GM23338 (cell line): ENCODE results near the gene KDM5C. TPM values are rescaled to one million over a fixed set of nuclear protein-coding genes. Genes with fewer than 3 reads are reported as not detected.

Source experiments
- ATAC-seq: fragments of 200-7000 bp; cut with Tn5 transposase; 3 replicates; pipeline ENCODE4 v1.9.1; 2020
- DNase-seq: peaks from one replicate; pipeline ENCODE4 v3.0.0-alpha.2; 2015; ENCODE audit warnings: low spot score
- H2AFZ ChIP-seq: fragments of 200-600 bp; sonication (generic); 2 replicates; pipeline ENCODE4 v1.8.0; 2016; ENCODE audit warnings: antibody characterized with exemption, mild to moderate bottlenecking, moderate library complexity
- H3F3A ChIP-seq: fragments of 200-600 bp; sonication (generic); replicated peaks from 2 replicates; pipeline ENCODE4 v1.8.0; 2017; ENCODE audit warnings: antibody characterized with exemption, mixed run types, low read depth
- H3K27ac ChIP-seq: fragments of 200-600 bp; sonication (generic); 2 replicates; pipeline ENCODE4 v1.6.1; 2016; ENCODE audit warnings: low read depth
- H3K27me3 ChIP-seq: fragments of 200-600 bp; sonication (generic); 2 replicates; pipeline ENCODE4 v1.8.0; 2016; ENCODE audit warnings: mild to moderate bottlenecking, mixed run types, moderate library complexity; ENCODE audit not compliant: insufficient read depth
- H3K36me3 ChIP-seq: fragments of 200-600 bp; sonication (generic); 2 replicates; pipeline ENCODE4 v1.8.0; 2016; ENCODE audit warnings: mild to moderate bottlenecking; ENCODE audit not compliant: insufficient read depth
- H3K4me1 ChIP-seq: fragments of 200-600 bp; sonication (generic); 2 replicates; pipeline ENCODE4 v1.8.0; 2016; ENCODE audit warnings: mild to moderate bottlenecking, moderate library complexity; ENCODE audit not compliant: insufficient read depth
- H3K4me2 ChIP-seq: fragments of 200-600 bp; sonication (generic); 2 replicates; pipeline ENCODE4 v1.7.1; 2017; ENCODE audit warnings: mixed run types
- H3K4me3 ChIP-seq: fragments of 200-600 bp; sonication (generic); 2 replicates; pipeline ENCODE4 v1.6.1; 2016; ENCODE audit warnings: mixed run types
- H3K79me2 ChIP-seq: fragments of 200-600 bp; sonication (generic); replicated peaks from 2 replicates; pipeline ENCODE4 v1.8.0; 2017; ENCODE audit warnings: mild to moderate bottlenecking; ENCODE audit not compliant: insufficient read depth
- H3K9me2 ChIP-seq: fragments of 200-600 bp; sonication (generic); 2 replicates; pipeline ENCODE4 v1.8.0; 2017; ENCODE audit not compliant: insufficient read depth
- H4K20me1 ChIP-seq: fragments of 200-600 bp; sonication (generic); replicated peaks from 2 replicates; pipeline ENCODE4 v1.8.0; 2017; ENCODE audit warnings: mild to moderate bottlenecking; ENCODE audit not compliant: insufficient read depth
- H3K27ac Mint-ChIP-seq: 2 replicates; pipeline ENCODE4 v1.8.0; 2020; ENCODE audit warnings: inconsistent platforms, mild to moderate bottlenecking, moderate library complexity, mixed read lengths
- H3K27me3 Mint-ChIP-seq: 3 replicates; pipeline ENCODE4 v1.8.0; 2022; ENCODE audit warnings: low read depth, mild to moderate bottlenecking, moderate library complexity, mixed read lengths, inconsistent platforms; ENCODE audit not compliant: insufficient read depth, poor library complexity
- H3K36me3 Mint-ChIP-seq: 3 replicates; pipeline ENCODE4 v1.8.0; 2021; ENCODE audit warnings: low read depth, mild to moderate bottlenecking, inconsistent platforms, moderate library complexity, mixed read lengths
- H3K4me1 Mint-ChIP-seq: 3 replicates; pipeline ENCODE4 v1.8.0; 2020; ENCODE audit warnings: mild to moderate bottlenecking, inconsistent platforms, mixed read lengths
- H3K4me3 Mint-ChIP-seq: 3 replicates; pipeline ENCODE4 v1.8.0; 2021; ENCODE audit warnings: moderate library complexity, mild to moderate bottlenecking, inconsistent platforms, mixed read lengths
- H3K9me3 Mint-ChIP-seq: 3 replicates; pipeline ENCODE4 v1.8.0; 2020; ENCODE audit warnings: moderate library complexity, mild to moderate bottlenecking, inconsistent platforms, mixed read lengths
- CREB1 ChIP-seq: fragments of 250-450 bp; sonication (Bioruptor Pico); IDR thresholded peaks from 2 replicates; pipeline ENCODE4 v1.5.0; 2020; ENCODE audit warnings: low read depth, mild to moderate bottlenecking, moderate library complexity
- ETS1 ChIP-seq: IDR thresholded peaks from 2 replicates; pipeline ENCODE4 v1.6.1; 2016; ENCODE audit warnings: antibody characterized with exemption
- EZH2 ChIP-seq: fragments of 200-600 bp; sonication (generic); IDR thresholded peaks from one replicate; pipeline ENCODE4 v1.8.0; 2017; ENCODE audit warnings: antibody characterized with exemption, mild to moderate bottlenecking, low read depth; ENCODE audit not compliant: unreplicated experiment
- EZH2phosphoT487 ChIP-seq: fragments of 200-600 bp; sonication (generic); IDR thresholded peaks from one replicate; pipeline ENCODE4 v1.8.1; 2018; ENCODE audit warnings: antibody characterized with exemption; ENCODE audit not compliant: unreplicated experiment
- JUNB ChIP-seq: IDR thresholded peaks from one replicate; pipeline ENCODE4 v1.6.1; 2016; ENCODE audit warnings: antibody characterized with exemption; ENCODE audit not compliant: unreplicated experiment
- NANOG ChIP-seq: IDR thresholded peaks from 2 replicates; pipeline ENCODE4 v1.6.1; 2016; ENCODE audit warnings: antibody characterized with exemption, borderline replicate concordance
- POLR2AphosphoS5 ChIP-seq: IDR thresholded peaks from 2 replicates; pipeline ENCODE4 v1.6.1; 2016; ENCODE audit warnings: antibody characterized with exemption, low read depth
- STAT1 ChIP-seq: IDR thresholded peaks from one replicate; pipeline ENCODE4 v1.6.1; 2016; ENCODE audit warnings: antibody characterized with exemption; ENCODE audit not compliant: unreplicated experiment
- ZNF114 ChIP-seq: fragments of 250-450 bp; sonication (Bioruptor Pico); IDR thresholded peaks from 2 replicates; pipeline ENCODE4 v1.5.0; 2020; ENCODE audit warnings: mild to moderate bottlenecking, moderate library complexity
- ZNF331 ChIP-seq: fragments of 250-450 bp; sonication (Bioruptor Pico); IDR thresholded peaks from 2 replicates; pipeline ENCODE4 v1.5.0; 2020; ENCODE audit warnings: low read depth, mild to moderate bottlenecking, moderate library complexity
- ZNF462 ChIP-seq: fragments of 250-450 bp; sonication (Bioruptor Pico); IDR thresholded peaks from 2 replicates; pipeline ENCODE4 v1.5.0; 2020; ENCODE audit warnings: mild to moderate bottlenecking, moderate library complexity
- polyA plus RNA-seq: library from polyadenylated mRNA; unstranded; fragments of >200 nt; fragmentation: Nextera tagmentation; extraction: Ambion mirVana; gene quantifications from 2 replicates; pipeline ENCODE4 v1.2.1, GENCODE V29; 2016
- total RNA-seq: library from RNA; depleted of rRNA; stranded (reverse); fragments of >200 nt; shearing (Covaris generic); gene quantifications from 2 replicates; pipeline ENCODE4 v1.2.3, GENCODE V29; 2014
- TF ChIP-seq, protein P1 (sequence below): IDR thresholded peaks from one replicate; pipeline ENCODE4 v1.6.1; 2018; ENCODE audit warnings: antibody characterized with exemption; ENCODE audit not compliant: unreplicated experiment
- TF ChIP-seq, protein P2 (sequence below), 2 experiments: fragments of 200-600 bp in 1 of 2; sonication (generic) in 1 of 2; conservative IDR thresholded peaks; 2 replicates each; pipeline versions ENCODE4 v1.5.1 to v1.6.1; 2016 to 2017; ENCODE audit warnings: antibody characterized with exemption in 2 of 2, low read depth in 2 of 2, mild to moderate bottlenecking in 2 of 2, moderate library complexity in 1 of 2

Gene KDM5C
- total and polyA plus RNA-seq, 2 experiments from 2014 or later, result 20.3 to 173 TPM

DNA sequence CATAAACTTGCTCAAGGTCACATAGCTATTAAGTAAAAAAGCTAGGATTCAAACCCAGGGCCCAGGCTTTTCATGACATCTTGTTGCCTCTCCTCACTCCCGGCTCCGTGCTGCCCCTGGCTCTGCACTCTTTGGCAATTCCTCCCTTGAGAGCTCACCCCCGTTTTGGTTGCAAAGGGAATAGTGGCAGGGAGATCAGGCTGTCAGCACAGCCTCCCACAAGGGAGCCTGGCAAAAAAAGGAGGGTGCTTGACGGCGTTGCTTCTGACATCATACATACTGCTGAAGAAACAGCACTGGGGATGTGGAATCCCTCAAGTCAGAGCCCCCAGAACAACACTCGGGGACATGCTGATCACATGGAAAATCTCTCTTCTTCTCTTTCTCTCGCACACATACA lies 35.8 kb upstream of the KDM5C start:
- Histone ChIP-seq H3K36me3 (no peaks in the 10 kb centered on the region), H3K4me2 (no peak overlapping the region), H3K27ac (no peak overlapping the region), H3K27me3 (no peaks in the 10 kb centered on the region), H3F3A (no peaks in the 10 kb centered on the region), H4K20me1 (no peaks in the 10 kb centered on the region), H3K79me2 (no peaks in the 10 kb centered on the region; the same call in 1 of the 2 replicates), H3K9me2 (no peaks in the 10 kb centered on the region), H3K4me1 (no peaks in the 10 kb centered on the region), H3K4me3 (no peak overlapping the region), H2AFZ (no peak overlapping the region)
- no peak overlapping the region for H3K27ac Mint-ChIP-seq
- H3K36me3 Mint-ChIP-seq, result no peaks in the 10 kb centered on the region; the same call in 2 of the 3 replicates
- TF ChIP-seq ZNF114 (CRISPR knock-in tag) (no peak), EZH2phosphoT487 (no peak), EZH2 (no peak), POLR2AphosphoS5 (no peak), ETS1 (no peak), CREB1 (CRISPR knock-in tag) (no peak), STAT1 (no peak), JUNB (no peak), NANOG (no peak), ZNF331 (CRISPR knock-in tag) (no peak), ZNF462 (no peak)
- TF ChIP-seq, protein P1, sequence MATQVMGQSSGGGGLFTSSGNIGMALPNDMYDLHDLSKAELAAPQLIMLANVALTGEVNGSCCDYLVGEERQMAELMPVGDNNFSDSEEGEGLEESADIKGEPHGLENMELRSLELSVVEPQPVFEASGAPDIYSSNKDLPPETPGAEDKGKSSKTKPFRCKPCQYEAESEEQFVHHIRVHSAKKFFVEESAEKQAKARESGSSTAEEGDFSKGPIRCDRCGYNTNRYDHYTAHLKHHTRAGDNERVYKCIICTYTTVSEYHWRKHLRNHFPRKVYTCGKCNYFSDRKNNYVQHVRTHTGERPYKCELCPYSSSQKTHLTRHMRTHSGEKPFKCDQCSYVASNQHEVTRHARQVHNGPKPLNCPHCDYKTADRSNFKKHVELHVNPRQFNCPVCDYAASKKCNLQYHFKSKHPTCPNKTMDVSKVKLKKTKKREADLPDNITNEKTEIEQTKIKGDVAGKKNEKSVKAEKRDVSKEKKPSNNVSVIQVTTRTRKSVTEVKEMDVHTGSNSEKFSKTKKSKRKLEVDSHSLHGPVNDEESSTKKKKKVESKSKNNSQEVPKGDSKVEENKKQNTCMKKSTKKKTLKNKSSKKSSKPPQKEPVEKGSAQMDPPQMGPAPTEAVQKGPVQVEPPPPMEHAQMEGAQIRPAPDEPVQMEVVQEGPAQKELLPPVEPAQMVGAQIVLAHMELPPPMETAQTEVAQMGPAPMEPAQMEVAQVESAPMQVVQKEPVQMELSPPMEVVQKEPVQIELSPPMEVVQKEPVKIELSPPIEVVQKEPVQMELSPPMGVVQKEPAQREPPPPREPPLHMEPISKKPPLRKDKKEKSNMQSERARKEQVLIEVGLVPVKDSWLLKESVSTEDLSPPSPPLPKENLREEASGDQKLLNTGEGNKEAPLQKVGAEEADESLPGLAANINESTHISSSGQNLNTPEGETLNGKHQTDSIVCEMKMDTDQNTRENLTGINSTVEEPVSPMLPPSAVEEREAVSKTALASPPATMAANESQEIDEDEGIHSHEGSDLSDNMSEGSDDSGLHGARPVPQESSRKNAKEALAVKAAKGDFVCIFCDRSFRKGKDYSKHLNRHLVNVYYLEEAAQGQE, result no peak
- TF ChIP-seq, protein P2, sequence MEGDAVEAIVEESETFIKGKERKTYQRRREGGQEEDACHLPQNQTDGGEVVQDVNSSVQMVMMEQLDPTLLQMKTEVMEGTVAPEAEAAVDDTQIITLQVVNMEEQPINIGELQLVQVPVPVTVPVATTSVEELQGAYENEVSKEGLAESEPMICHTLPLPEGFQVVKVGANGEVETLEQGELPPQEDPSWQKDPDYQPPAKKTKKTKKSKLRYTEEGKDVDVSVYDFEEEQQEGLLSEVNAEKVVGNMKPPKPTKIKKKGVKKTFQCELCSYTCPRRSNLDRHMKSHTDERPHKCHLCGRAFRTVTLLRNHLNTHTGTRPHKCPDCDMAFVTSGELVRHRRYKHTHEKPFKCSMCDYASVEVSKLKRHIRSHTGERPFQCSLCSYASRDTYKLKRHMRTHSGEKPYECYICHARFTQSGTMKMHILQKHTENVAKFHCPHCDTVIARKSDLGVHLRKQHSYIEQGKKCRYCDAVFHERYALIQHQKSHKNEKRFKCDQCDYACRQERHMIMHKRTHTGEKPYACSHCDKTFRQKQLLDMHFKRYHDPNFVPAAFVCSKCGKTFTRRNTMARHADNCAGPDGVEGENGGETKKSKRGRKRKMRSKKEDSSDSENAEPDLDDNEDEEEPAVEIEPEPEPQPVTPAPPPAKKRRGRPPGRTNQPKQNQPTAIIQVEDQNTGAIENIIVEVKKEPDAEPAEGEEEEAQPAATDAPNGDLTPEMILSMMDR (conservative IDR thresholded peaks at IDR 0.05; ENCODE audit: low read depth in 2 of 2), result no peak
- DNase-seq (no peak), ATAC-seq (no peak)
- H3K4me1 Mint-ChIP-seq, result peaks cover 29% of the 10 kb centered on the region
- H3K27me3 Mint-ChIP-seq, result peaks cover 6% of the 10 kb centered on the region
- no peak overlapping the region for H3K4me3 Mint-ChIP-seq
- peaks cover 2% of the 10 kb centered on the region; the same call in 1 of the 3 replicates for H3K9me3 Mint-ChIP-seq
